ENCODE measurements around the gene LENG8.

Gene LENG8

DNA sequence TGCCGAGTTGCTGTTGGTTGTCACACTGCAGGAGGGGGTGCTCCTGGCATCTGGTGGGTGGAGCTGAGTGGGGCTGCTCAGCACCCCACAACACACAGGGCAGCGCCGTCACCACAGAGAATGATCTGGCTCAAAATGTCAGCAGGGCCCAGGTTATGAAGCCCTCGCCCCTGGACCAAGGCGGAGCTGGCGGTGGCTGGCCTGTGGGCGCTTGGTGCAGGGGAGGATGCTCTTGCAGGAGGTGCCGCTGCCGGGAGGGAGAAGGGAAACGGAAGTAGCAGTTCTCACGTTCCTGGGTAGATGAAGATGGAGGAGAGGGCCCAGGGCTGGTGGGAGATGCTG lies 14.2 kb upstream of the LENG8 start:
- CTCF ChIA-PET, result no interaction called here
- no peak for DNase-seq (ENCODE audit: low read depth, low spot score)
- no peak for TF ChIP-seq CTCF (IDR thresholded peaks at IDR 0.05; ENCODE audit: insufficient read depth, low read length, missing control alignments)
- no peak overlapping the region for H3K4me3 ChIP-seq (ENCODE audit: low read depth, low read length)
- POLR2A ChIA-PET, result no interaction called here

DNA sequence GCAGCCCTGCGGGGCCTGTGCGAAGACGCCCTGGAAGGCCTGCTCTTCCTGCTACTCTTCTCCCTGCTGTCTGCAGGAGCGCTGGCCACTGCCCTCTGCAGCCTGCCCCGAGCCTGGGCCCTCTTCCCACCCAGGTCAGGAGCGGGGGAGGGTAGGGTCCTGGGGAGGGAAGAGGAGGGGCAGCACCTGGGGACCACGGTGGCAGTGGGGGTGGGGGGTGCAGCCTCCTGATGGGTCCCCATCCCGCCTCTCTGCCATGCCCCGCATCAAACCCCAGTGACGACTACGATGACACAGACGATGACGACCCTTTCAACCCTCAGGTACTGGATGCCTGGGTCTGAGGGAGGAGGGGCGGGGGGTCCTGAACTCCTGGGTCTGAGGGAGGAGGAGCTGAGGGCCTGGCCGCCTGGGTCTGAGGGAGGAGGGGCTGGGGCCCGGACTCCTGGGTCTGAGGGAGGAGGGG lies 13.4 kb upstream of the LENG8 start:
- ChIA-PET POLR2A (interaction anchor here (1.1 kb wide), 1 partner anchor 13 kb away, joined by 4 read pairs; the partner anchor contains the start of gene LENG8), CTCF (no interaction called here)
- no peak for TF ChIP-seq CTCF (IDR thresholded peaks at IDR 0.05; ENCODE audit: insufficient read depth, low read length, missing control alignments)
- DNase-seq (ENCODE audit: low read depth, low spot score), result no peak
- no peak overlapping the region for H3K4me3 ChIP-seq (ENCODE audit: low read depth, low read length)

GRCh38 chr19:54436031-54436523 lies 12.9 kb upstream of the LENG8 start:
- TF ChIP-seq CTCF (IDR thresholded peaks at IDR 0.05; ENCODE audit: insufficient read depth, low read length, missing control alignments), result no peak
- H3K4me3 ChIP-seq (ENCODE audit: low read depth, low read length), result no peak overlapping the region
- CTCF ChIA-PET, result no interaction called here
- DNase-seq (ENCODE audit: low read depth, low spot score), result no peak
- POLR2A ChIA-PET, result interaction anchor here (1.1 kb wide), 1 partner anchor 13 kb away, joined by 4 read pairs; the partner anchor contains the start of gene LENG8

DNA sequence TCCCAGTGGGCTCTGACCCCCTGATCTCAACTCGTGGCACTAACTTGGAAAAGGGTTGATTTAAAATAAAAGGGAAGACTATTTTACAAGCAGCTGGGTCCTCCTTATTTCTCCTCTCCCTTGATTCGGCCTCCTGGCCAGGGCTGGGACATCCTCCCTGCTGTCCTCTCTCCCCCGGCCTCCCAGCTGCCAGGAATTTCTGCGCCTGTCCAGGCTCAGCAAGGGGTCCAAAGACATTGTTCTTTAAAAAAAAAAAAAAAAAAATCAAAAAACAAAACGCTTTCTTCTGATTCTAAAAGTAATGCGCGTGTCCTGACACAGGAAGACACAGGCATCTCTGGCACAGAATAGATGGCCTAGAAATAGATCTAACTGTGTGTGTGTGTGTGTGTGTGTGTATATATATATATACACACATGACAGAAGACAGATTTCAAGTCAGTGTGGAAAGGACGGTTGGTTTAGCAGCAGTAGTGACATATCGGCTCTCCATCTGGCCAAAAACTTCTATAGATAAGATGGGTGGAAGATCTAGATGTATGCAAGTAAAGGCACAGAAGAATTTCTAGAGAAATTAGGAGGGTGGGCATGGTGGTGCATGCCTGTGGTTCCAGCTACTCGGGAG lies 12.3 kb upstream of the LENG8 start:
- H3K4me3 ChIP-seq (ENCODE audit: low read depth, low read length), result no peak overlapping the region
- CTCF ChIA-PET, result no interaction called here
- DNase-seq (ENCODE audit: low read depth, low spot score), result no peak
- TF ChIP-seq CTCF (IDR thresholded peaks at IDR 0.05; ENCODE audit: insufficient read depth, low read length, missing control alignments), result no peak
- POLR2A ChIA-PET, result interaction anchor here (1.1 kb wide), 1 partner anchor 12 kb away, joined by 4 read pairs; the partner anchor contains the start of gene LENG8

DNA sequence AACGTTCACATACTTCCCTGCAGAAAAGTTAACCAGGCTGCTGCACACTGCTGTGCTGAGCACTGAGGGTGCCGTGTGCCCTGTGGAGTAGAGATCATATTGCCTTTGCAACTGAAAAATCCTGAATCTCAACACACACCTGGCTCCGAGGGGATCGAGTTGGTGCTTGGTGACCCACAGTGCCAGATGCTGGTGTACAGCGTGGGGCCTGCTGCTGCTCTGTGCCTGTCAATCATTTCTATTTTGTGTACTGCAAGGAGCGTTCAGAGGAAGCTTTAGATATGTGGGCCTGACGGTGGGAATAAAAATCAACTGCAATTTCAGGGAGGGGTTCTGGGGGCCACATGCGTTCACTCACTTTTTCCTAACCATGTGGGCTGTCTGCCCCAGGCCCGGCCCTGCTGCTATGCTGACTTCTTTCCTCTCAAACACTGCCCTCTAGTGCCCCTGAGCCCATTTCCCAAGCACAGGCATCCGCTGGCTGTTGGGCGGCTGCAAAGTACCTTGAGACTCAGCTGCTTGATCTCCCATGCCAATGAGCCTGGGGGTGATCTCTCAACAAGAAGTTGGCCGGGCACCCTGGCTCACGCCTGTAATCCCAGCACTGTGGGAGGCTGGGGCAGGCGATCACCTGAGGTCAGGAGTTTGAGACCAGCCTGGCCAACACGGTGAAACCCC lies 9.7 kb upstream of the LENG8 start:
- peak; percentile 67 for TF ChIP-seq CTCF (IDR thresholded peaks at IDR 0.05; ENCODE audit: insufficient read depth, low read length, missing control alignments)
- H3K4me3 ChIP-seq (ENCODE audit: low read depth, low read length), result no peak overlapping the region
- ChIA-PET POLR2A (interaction anchor here (0.6 to 2.3 kb wide), 2 partner anchors 9 to 11 kb away, joined by 3 to 16 read pairs; partner anchors contain the start of gene LENG8), CTCF (interaction anchor here (0.8 to 3.4 kb wide), 6 partner anchors 9 to 34 kb away, joined by 3 to 23 read pairs (median 4); partner anchors contain the start of genes CDC42EP5 and LENG8)
- no peak for DNase-seq (ENCODE audit: low read depth, low spot score)

- CTCF ChIA-PET, result interaction anchor here (3.4 kb wide), 1 partner anchor 8 kb away, joined by 23 read pairs; the partner anchor contains the start of gene LENG8
These were observed 8.4 kb upstream of the LENG8 start for GRCh38 chr19:54440641-54441040.

More at GRCh38 chr19:54440641-54441040, 8.4 kb upstream of the LENG8 start:
- POLR2A ChIA-PET, result no interaction called here
- no peak for TF ChIP-seq CTCF (IDR thresholded peaks at IDR 0.05; ENCODE audit: insufficient read depth, low read length, missing control alignments)
- DNase-seq (ENCODE audit: low read depth, low spot score), result no peak
- H3K4me3 ChIP-seq (ENCODE audit: low read depth, low read length), result no peak overlapping the region
